HG03060 (cell line): Measurements from ENCODE around the gene ERC2.

Source experiments
- ATAC-seq: cut with Tn5 transposase; IDR thresholded peaks from one replicate; pipeline ENCODE4 v1.9.1; 2021; ENCODE audit warnings: low read depth, moderate number of reproducible peaks; ENCODE audit not compliant: unreplicated experiment

Gene ERC2

DNA sequence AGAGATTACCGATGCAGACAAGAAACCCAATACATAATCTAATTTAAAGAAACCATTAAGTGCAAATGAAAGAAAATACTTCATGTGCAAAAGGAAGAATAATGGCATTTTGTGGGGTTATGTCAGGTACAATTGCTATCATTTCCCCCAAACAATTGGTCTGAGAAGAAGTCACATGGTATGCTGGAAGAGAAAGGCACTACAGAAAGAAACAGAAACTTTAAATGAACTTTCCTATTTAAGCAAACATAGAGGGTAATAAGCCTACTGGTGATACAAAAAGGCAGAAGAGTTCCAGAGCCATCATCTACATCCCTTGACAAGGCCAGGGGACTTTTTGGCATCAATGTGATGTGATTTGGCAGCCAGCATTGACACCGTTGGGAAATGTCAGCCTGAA lies 678.8 kb downstream of the ERC2 start:
- ATAC-seq: no peak

- no peak for ATAC-seq
Measured at GRCh38 chr3:55782807-55783206, 685.5 kb downstream of the ERC2 start.

DNA sequence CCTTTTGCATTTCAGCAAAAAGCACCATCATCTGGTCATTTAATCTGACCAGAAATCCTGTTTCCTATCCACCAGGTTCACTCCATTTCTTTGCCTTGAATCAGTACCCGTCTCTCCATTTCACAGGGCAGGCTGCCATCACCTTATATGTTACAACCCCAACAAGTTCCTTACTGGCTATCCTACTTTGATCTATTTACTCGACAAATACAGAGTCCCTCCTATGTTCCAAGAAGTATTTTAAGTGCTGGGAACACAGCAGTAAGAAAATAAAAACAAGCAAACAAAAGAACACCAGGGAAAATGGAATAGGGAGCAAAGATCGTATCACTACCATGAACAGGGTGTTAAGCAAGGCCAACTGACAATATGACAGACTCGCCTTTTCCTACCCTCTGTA lies 685.9 kb downstream of the ERC2 start:
- ATAC-seq: no peak

DNA sequence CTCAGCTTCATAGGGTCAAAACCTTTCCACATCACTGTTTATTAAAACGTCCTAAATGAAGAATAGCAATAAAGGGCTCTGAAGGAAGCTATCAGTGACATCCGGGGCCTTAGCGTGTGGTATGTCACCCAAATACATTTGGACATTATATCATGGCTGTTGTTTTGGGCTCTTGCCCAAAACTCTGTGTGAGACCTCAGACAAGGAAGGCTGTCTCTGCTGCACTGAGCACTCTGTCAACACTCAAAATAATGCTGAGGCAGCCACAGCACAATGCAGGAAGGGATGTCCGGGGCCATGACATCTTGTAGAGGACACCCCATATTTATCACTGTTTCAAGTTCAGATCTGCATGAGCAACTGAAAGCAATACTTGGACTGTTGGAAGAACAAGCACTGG lies 687.4 kb downstream of the ERC2 start:
- ATAC-seq: no peak

- no peak for ATAC-seq
Measured at GRCh38 chr3:55779543-55779942, 688.7 kb downstream of the ERC2 start.

GRCh38 chr3:55775366-55776154 lies 692.7 kb downstream of the ERC2 start:
- ATAC-seq: no peak

DNA sequence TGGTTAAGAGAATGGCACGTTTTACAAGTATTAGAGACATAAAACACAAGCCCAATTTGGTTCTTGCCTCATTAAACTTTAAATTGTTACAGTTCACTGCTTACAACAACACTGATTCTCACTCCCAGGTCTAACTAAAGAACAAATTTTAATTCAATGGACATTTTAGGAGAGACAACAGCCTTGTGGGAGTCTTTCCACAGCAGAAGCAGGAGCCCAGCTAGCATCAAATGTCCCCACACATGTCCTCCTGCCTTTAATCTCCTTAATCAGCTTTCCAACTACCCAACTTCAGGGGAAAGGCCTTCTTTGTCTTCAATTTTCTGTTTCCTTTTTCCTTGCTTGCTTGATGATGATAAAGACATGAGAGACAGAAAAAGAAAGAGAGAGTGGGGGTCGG lies 693.4 kb downstream of the ERC2 start:
- no peak for ATAC-seq

DNA sequence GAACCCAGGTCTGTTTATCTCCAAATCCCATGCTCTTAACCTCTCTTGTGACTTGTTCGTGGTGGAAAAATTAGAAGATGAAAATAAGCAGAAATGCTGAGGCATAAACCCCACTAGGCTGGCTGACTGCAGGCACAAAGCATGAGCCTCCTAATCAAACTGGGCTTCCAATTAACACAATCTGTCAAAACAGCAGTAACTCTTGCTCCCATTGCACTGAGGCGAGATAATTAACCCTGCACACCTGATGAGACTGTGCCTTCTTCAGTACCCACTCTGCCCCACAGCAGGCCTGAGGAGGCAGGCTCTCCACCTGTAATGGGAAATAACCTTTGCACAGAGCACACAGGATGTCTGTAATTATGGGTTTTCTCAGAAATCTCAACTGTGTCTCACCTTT lies 696.8 kb downstream of the ERC2 start:
- ATAC-seq: no peak

DNA sequence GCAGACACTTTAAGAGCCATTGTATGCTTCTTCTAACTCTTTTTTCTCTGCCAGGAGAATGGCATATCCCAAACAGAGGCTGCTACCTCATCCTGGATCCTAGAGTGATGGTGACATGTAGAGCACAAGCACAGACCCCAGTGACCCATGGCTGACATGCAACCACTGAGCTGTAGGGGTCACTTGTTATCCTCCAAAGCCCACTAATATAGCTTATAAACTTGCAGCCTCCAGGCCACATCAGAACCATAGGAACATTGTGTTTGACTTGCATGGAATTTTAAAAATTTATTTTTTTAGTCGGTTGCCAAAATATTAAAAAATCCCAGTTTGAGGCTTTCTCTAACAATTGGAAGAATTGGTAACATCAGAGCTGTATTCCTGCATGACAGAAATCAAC lies 698.2 kb downstream of the ERC2 start:
- no peak for ATAC-seq

GRCh38 chr3:55766753-55767152 lies 701.5 kb downstream of the ERC2 start:
- no peak for ATAC-seq

GRCh38 chr3:55765906-55766701 lies 702.2 kb downstream of the ERC2 start:
- no peak for ATAC-seq

DNA sequence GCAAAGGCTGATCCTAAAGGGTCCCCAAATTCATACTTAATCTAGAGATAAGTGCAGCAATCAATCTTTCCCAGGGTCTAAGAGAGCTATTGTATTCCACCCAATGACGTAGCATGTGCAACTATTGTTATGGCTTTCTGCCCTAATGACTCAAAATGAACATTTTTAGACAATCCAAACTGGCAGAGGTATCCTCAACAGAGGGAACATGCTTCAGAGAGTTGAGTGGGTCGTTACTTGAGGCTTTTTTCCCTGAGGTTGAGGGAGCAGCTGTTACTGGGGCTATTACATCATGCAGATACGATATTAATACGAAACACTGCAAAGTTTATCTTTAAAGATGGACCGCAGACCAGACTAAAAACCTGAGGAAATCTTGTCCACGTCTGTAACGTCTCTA lies 702.9 kb downstream of the ERC2 start:
- no peak for ATAC-seq

- no peak for ATAC-seq
Measured at GRCh38 chr3:55756976-55757375, 711.3 kb downstream of the ERC2 start.

GRCh38 chr3:55755516-55756205 lies 712.6 kb downstream of the ERC2 start:
- ATAC-seq: no peak

GRCh38 chr3:55752911-55753310 lies 715.4 kb downstream of the ERC2 start:
- ATAC-seq: no peak

- no peak for ATAC-seq
Measured at GRCh38 chr3:55751730-55752129, 716.5 kb downstream of the ERC2 start.

DNA sequence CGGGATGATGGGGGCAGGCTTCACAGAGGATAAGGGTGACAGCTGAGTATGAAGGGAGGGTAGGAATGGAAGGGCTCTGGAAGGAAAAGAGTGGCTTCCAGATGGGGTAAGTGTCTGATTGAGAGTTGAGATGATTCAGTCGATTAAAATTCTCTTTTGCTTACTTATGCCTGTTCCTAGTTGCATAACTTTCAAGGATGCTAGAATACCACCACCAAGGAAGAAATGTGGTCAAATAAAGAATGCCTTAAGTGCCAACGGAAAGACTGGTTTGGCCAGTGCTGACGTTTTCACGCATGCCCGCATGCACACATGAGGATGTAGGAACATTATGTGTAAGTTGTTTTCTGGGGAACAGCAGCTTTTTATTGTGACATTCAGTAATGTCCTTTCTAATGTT lies 717.7 kb downstream of the ERC2 start:
- ATAC-seq: no peak

- ATAC-seq: no peak
Measured at GRCh38 chr3:55749036-55749435, 719.2 kb downstream of the ERC2 start.

DNA sequence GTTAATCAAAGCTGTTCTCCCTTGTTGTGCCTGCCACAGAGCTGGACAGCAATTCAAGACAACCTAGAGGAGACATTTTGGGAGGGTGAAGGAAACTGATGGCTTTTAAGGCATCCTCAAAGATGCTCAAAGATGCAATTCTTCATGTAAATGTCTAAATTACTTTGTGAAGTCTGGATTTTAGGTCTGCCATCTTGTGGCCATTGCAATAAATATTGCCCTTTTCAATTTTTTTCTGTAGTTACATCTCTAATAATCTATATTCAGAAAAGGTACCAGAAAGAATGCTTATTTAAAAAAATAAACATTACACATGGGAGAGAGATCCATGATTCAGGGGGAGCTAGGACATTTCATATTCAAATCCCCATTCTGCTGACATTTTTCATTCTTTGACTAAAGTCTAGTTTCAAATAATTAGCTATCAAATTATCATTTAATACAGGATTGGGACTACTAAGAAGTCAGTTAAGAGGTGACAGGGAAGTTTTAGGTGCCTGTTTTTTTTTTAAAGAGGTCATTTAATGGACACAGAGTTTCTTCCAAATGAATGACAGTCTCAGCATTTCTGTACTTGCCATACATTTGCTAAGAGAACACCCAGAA lies 721.4 kb downstream of the ERC2 start:
- no peak for ATAC-seq

DNA sequence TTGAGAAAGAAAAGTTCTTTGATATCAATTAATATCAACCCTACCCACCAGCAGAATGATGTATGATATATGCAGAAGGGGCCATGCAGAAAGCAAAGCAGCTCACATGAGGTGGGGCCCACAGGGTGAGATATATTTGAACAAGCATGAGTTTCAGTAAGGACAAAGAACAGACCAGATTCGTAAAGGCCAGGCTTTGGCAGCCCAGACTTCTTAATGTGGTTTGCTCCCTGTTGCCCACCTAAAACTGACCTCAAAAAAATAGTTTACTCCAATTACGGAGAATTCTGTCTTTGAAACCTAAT lies 725.5 kb downstream of the ERC2 start:
- no peak for ATAC-seq
